SK-N-SH treated with all-trans-retinoic acid at 6 μM for 48 hours (cell line): ENCODE data around the gene JUND.

Experiments used
- ARNTL ChIP-seq: fragments of 450-650 bp; formaldehyde crosslinking; IDR thresholded peaks from 2 replicates; pipeline ENCODE4 v1.5.0; 2020; ENCODE audit warnings: low read depth, mild to moderate bottlenecking, moderate library complexity, borderline replicate concordance
- ESRRG ChIP-seq: fragments of 250-450 bp; sonication (Bioruptor Pico); IDR thresholded peaks from 2 replicates; pipeline ENCODE4 v1.6.1; 2021; ENCODE audit warnings: mild to moderate bottlenecking
- GLIS3 ChIP-seq: fragments of 250-450 bp; sonication (Bioruptor Pico); IDR thresholded peaks from 2 replicates; pipeline ENCODE4 v1.5.0; 2020; ENCODE audit warnings: mild to moderate bottlenecking, moderate library complexity
- ISL1 ChIP-seq: fragments of 250-450 bp; sonication (Bioruptor Pico); IDR thresholded peaks from 2 replicates; pipeline ENCODE4 v2.1.2; 2022; ENCODE audit warnings: mild to moderate bottlenecking, moderate library complexity
- PPARA ChIP-seq: fragments of 250-450 bp; sonication (Bioruptor Pico); IDR thresholded peaks from 2 replicates; pipeline ENCODE4 v1.5.0; 2020; ENCODE audit warnings: mild to moderate bottlenecking, borderline replicate concordance
- SNAI2 ChIP-seq: fragments of 250-450 bp; sonication (Bioruptor Pico); IDR thresholded peaks from 2 replicates; pipeline ENCODE4 v1.5.0; 2020; ENCODE audit warnings: mild to moderate bottlenecking, moderate library complexity
- TCF4 ChIP-seq: fragments of 250-450 bp; sonication (Bioruptor Pico); IDR thresholded peaks from 2 replicates; pipeline ENCODE4 v1.8.0; 2021; ENCODE audit warnings: mild to moderate bottlenecking, moderate library complexity, borderline replicate concordance
- TOX ChIP-seq: fragments of 250-450 bp; sonication (Bioruptor Pico); IDR thresholded peaks from 2 replicates; pipeline ENCODE4 v1.8.0; 2021; ENCODE audit warnings: mild to moderate bottlenecking, moderate library complexity, borderline replicate concordance
- ZFP3 ChIP-seq: fragments of 250-450 bp; sonication (Bioruptor Pico); IDR thresholded peaks from 2 replicates; pipeline ENCODE4 v1.5.0; 2020; ENCODE audit warnings: mild to moderate bottlenecking, moderate library complexity
- ZFP30 ChIP-seq: fragments of 450-650 bp; formaldehyde crosslinking; IDR thresholded peaks from 2 replicates; pipeline ENCODE4 v1.5.0; 2022; ENCODE audit warnings: mild to moderate bottlenecking, moderate library complexity
- ZNF8 ChIP-seq: fragments of 450-650 bp; formaldehyde crosslinking; IDR thresholded peaks from 2 replicates; pipeline ENCODE4 v1.5.0; 2020; ENCODE audit warnings: mild to moderate bottlenecking, moderate library complexity
- TF ChIP-seq, protein P1 (sequence below): fragments of 250-450 bp; sonication (Bioruptor Pico); IDR thresholded peaks from 2 replicates; pipeline ENCODE4 v1.5.1; 2020; ENCODE audit warnings: low read depth, mild to moderate bottlenecking, moderate library complexity

- TF ChIP-seq ZNF8 (CRISPR knock-in tag) (no peak), TCF4 (CRISPR knock-in tag) (no peak), ZFP30 (no peak), GLIS3 (CRISPR knock-in tag) (no peak), ISL1 (CRISPR knock-in tag) (no peak), PPARA (no peak), ZFP3 (no peak), ESRRG (CRISPR knock-in tag) (no peak), SNAI2 (no peak), ARNTL (CRISPR knock-in tag) (no peak), TOX (CRISPR knock-in tag) (no peak)
- TF ChIP-seq, protein P1, sequence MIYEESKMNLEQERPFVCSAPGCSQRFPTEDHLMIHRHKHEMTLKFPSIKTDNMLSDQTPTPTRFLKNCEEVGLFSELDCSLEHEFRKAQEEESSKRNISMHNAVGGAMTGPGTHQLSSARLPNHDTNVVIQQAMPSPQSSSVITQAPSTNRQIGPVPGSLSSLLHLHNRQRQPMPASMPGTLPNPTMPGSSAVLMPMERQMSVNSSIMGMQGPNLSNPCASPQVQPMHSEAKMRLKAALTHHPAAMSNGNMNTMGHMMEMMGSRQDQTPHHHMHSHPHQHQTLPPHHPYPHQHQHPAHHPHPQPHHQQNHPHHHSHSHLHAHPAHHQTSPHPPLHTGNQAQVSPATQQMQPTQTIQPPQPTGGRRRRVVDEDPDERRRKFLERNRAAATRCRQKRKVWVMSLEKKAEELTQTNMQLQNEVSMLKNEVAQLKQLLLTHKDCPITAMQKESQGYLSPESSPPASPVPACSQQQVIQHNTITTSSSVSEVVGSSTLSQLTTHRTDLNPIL (CRISPR knock-in tag): no peak
Measured at GRCh38 chr19:18265582-18265981, 15.8 kb downstream of the JUND start.
